Neural cell (in vitro differentiated cells): Measurements from ENCODE around the gene PTPRN2.

Source experiments
- CTCF ChIP-seq: fragments of 450-650 bp; IDR thresholded peaks from 2 replicates; pipeline ENCODE4 v1.5.1; 2014; ENCODE audit warnings: antibody characterized with exemption, mild to moderate bottlenecking, moderate library complexity; ENCODE audit not compliant: poor library complexity, severe bottlenecking
- EP300 ChIP-seq: fragments of 450-650 bp; conservative IDR thresholded peaks from 2 replicates; pipeline ENCODE4 v1.6.1; 2014; ENCODE audit warnings: antibody characterized with exemption, mild to moderate bottlenecking, moderate library complexity; ENCODE audit not compliant: poor library complexity, severe bottlenecking
- EZH2 ChIP-seq: fragments of 200-600, 300-800 bp; shearing (Covaris generic), sonication (generic); IDR thresholded peaks from 2 replicates; pipeline ENCODE4 v1.6.1; 2014; ENCODE audit warnings: antibody characterized with exemption, low read length, borderline replicate concordance, mild to moderate bottlenecking; ENCODE audit not compliant: insufficient read depth, poor library complexity, severe bottlenecking
- MXI1 ChIP-seq: fragments of 450-650 bp; conservative IDR thresholded peaks from 2 replicates; pipeline ENCODE4 v1.6.1; 2014; ENCODE audit warnings: antibody characterized with exemption, mild to moderate bottlenecking; ENCODE audit not compliant: poor library complexity, severe bottlenecking
- POLR2AphosphoS5 ChIP-seq: IDR thresholded peaks from 2 replicates; pipeline ENCODE4 v1.6.1; 2012
- RAD21 ChIP-seq: fragments of 450-650 bp; conservative IDR thresholded peaks from 2 replicates; pipeline ENCODE4 v1.6.1; 2014; ENCODE audit warnings: antibody characterized with exemption, mild to moderate bottlenecking, moderate library complexity
- REST ChIP-seq: IDR thresholded peaks from 2 replicates; pipeline ENCODE4 v1.6.1; 2012; ENCODE audit warnings: borderline replicate concordance

GRCh38 chr7:158251061-158251965 lies 336.3 kb downstream of the PTPRN2 start:
- TF ChIP-seq CTCF, result no peak
- no peak for TF ChIP-seq POLR2AphosphoS5
- TF ChIP-seq EZH2, result no peak
- TF ChIP-seq REST, result no peak
- no peak for TF ChIP-seq RAD21
- TF ChIP-seq EP300, result no peak
- no peak for TF ChIP-seq MXI1
